ENCODE results near the gene HIVEP3. TPM values are rescaled to one million over a fixed set of nuclear protein-coding genes. Genes with fewer than 3 reads are reported as not detected.

HIVEP3 gene
- total RNA-seq, 2 donors from 2014 or later = 8.0 to 27.6 TPM

DNA sequence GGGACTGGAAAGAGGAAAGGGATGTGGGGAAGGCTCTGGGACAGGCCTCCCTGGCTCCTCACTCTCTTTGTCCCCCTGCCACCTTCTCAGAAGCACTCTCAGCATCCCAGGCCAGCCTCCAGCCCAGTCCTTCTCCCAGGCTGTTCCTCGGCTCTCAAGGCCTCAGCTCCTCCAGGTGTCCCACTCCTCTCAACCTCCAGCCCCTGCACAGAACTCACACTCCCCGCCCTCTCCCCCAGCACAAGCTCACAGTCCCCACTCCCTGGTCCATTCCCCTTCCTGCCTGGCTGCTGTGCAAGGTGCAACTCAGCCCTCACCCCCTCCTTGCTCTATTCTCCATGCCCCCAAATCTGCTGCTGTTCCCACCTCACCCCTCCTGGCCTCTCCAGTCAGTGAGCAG lies 185.0 kb downstream of the HIVEP3 start:
- H3K27ac Mint-ChIP-seq = no peak overlapping the region
- ATAC-seq (replicated peaks) = no peak
- no peaks in the 10 kb centered on the region for H3K36me3 Mint-ChIP-seq (ENCODE audit: low read depth)

DNA sequence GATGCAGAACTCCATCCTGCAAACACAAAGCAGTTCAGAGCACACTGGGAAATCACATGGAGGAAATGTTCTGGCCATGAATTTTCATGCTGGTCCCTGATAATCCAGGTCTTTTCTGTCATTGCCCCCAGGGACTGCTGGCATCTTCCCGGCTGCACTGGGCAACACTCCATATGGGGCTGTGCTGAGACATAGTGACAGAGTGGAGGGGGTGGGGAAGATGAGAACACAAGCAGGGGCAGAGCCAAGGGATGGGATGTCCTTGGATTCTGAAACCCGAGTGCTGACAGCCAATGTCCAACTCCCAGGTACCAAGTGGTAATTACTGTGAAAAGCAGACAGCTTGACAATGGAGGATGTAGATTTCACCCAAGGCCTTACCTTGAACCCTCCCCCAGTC lies 185.7 kb downstream of the HIVEP3 start:
- no peak for ATAC-seq (replicated peaks)
- H3K36me3 Mint-ChIP-seq (ENCODE audit: low read depth) = no peaks in the 10 kb centered on the region
- peaks cover 4% of the 10 kb centered on the region for H3K9me3 Mint-ChIP-seq
- no peaks in the 10 kb centered on the region for H3K27me3 Mint-ChIP-seq
- no peak overlapping the region for H3K4me3 Mint-ChIP-seq
- no peak overlapping the region for H3K27ac Mint-ChIP-seq
- peaks cover 44% of the 10 kb centered on the region for H3K4me1 Mint-ChIP-seq

More for the DNA sequence above, 185.0 kb downstream of the HIVEP3 start:
- H3K4me3 Mint-ChIP-seq = no peak overlapping the region
- no peaks in the 10 kb centered on the region for H3K27me3 Mint-ChIP-seq
- H3K9me3 Mint-ChIP-seq = peaks cover 4% of the 10 kb centered on the region
- H3K4me1 Mint-ChIP-seq = peaks cover 37% of the 10 kb centered on the region

DNA sequence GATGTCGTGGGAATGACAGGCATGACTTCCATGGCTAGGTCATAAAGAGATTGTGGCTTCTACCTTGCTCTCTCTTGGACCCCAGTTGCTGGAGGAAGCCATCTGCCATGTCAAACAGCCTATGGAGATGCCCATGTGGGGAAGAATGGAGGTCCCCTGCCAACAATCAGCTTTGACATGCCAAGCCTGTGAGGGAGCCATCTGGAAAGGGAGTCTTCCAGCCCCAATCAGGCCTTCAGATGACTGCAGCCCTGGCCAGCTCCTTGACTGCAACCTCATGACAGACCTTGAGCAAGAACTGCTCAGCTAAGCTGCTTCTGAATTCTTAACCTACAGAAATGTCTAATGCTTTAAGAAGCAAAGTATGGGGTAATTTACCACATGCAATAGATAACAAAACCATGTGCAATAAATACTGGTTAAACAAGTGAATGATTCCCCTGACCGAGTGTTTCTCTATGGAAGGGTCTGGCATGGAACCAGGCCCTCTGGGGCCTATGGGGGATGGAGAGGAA lies 187.1 kb downstream of the HIVEP3 start:
- H3K27ac Mint-ChIP-seq = no peak overlapping the region

DNA sequence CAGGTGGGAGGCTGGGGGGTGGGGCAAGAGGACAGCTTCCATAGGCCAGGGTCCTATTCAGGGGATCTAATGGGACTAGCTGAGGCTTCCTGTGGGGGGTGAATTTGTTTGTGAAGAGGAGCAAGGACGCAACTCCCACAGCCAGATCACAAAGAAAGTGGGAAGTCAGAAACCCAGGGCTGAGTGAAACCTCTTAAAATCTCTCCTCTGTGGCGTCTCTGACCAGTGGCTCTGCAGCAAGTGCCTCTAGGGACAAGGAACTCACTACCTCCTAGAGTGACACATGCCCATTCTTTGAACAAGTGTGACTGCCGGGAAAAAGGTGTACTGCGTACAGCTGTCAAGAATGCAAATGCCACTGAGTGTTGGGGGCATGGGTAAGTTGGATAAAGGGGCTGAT lies 187.9 kb downstream of the HIVEP3 start:
- H3K9me3 Mint-ChIP-seq = peaks cover 4% of the 10 kb centered on the region
- H3K4me1 Mint-ChIP-seq = peaks cover 53% of the 10 kb centered on the region
- ATAC-seq (replicated peaks) = no peak
- H3K27ac Mint-ChIP-seq = no peak overlapping the region
- H3K4me3 Mint-ChIP-seq = no peak overlapping the region
- H3K36me3 Mint-ChIP-seq (ENCODE audit: low read depth) = no peaks in the 10 kb centered on the region
- no peaks in the 10 kb centered on the region for H3K27me3 Mint-ChIP-seq

More for the DNA sequence above, 187.1 kb downstream of the HIVEP3 start:
- Mint-ChIP-seq H3K4me3 (no peak overlapping the region), H3K27me3 (no peaks in the 10 kb centered on the region), H3K36me3 (ENCODE audit: low read depth) (no peaks in the 10 kb centered on the region), H3K4me1 (peaks cover 49% of the 10 kb centered on the region), H3K9me3 (peaks cover 4% of the 10 kb centered on the region)
- no peak for ATAC-seq (replicated peaks)

DNA sequence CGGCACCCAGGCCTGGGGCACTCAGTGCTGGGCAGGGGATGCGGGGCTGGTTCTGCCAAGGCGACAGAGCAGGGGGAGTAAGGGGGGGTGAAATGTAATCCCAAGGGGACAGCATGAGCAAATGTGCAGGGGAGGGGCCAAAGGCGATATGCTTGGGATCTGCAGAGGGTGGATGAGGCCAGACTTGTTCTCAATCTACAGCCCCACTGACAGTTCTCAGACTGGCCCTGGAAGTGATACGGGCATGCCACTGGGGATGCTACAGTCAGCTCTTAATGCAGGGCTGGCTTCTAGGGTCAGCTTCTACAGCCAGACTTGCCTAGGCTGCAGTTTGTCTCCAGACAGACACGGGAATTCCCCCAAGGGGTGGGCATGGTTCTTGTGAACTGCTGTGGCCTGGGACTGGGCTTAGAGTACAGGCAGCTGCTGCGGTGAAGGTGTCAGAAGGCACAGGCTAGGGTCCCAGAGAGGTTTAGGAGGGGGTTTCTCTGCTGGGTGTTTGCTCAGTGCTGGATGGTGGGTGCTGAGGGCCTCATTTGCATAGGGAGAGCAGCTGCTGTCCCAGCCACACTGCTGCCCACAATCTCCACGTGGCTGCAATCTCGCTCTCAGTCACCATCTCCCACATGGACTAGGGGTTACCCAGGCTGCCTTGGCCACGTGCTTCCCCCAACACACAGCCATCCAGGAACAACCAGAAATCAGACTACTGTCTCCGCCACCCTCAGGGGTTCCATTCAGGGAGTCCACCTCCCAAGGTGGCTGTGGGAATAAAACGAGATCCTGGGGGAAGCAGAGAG lies 190.1 kb downstream of the HIVEP3 start:
- Mint-ChIP-seq H3K27ac (peak overlapping the region; percentile 49), H3K4me1 (peaks cover 40% of the 10 kb centered on the region), H3K4me3 (peak overlapping the region; percentile 69), H3K27me3 (no peaks in the 10 kb centered on the region), H3K36me3 (ENCODE audit: low read depth) (no peaks in the 10 kb centered on the region), H3K9me3 (peaks cover 4% of the 10 kb centered on the region)
- ATAC-seq (replicated peaks) = peak; percentile 91

DNA sequence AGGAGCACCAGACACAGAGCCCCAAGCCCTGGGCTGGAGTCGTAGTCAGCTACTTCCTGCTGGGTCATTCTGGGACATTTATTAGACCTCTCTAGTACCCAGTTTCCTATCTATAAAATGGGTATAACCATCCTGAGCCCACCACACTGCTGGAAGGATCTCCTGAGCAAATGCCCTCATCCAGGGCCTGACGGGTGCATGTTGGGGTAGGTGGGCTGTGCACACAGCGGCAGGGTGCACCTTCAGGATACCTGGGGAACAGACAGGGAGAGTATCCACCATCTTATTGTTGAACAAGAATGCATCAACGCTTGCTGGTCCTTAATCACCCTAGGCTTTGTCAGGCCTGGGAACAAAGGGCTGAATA lies 191.0 kb downstream of the HIVEP3 start:
- peak overlapping the region; percentile 69 for H3K4me3 Mint-ChIP-seq

DNA sequence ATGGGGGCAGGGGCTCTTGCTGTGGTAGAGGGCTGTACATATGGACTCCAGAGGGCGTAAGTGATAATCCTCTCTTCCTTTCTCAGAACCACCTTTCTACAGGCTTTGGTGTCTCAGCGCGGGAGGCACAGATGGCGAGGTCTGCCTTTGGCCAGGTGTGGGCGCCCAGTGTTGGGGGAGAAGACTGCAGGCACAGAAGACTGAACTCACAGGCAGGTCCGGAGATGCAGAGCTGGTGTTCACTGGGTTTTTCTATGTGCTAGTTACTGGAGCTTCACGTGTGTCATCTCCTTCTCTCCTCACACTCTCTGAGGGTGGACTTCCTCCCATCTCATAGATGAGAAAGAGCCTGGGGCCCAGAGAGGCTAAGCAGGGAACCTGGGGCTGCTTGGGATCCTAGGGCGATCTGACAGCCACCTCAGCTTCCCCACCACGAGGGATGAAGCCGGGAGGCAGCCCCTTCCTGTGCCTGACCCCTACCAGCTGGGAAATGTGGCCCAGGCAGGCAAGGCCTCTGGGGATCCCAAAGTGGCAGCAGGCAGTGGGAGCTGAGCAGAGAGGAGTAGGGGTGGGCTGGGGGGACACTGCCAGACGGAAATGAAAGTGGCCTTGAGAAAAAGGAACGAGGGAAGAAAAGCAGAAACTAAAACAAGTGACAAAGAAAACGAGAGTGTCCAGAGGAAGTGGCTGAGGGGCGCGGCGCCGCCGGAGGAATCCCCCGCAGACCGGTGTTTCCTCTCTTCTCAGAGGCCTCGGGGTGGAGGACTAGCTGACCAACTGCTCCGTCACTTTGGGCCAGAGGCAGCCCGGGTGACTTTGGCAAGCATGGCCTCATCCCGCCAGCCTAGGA lies 191.6 kb downstream of the HIVEP3 start:
- no peaks in the 10 kb centered on the region for H3K36me3 Mint-ChIP-seq (ENCODE audit: low read depth)
- peaks cover 46% of the 10 kb centered on the region for H3K4me1 Mint-ChIP-seq
- peaks cover 4% of the 10 kb centered on the region for H3K9me3 Mint-ChIP-seq
- peak overlapping the region; percentile 49 for H3K27ac Mint-ChIP-seq
- H3K27me3 Mint-ChIP-seq = no peaks in the 10 kb centered on the region
- peak; percentile 23 for ATAC-seq (replicated peaks)
- peak overlapping the region; percentile 69 for H3K4me3 Mint-ChIP-seq

More for the DNA sequence above, 191.0 kb downstream of the HIVEP3 start:
- ATAC-seq (replicated peaks) = no peak
- Mint-ChIP-seq H3K9me3 (peaks cover 4% of the 10 kb centered on the region), H3K4me1 (peaks cover 43% of the 10 kb centered on the region), H3K27ac (peak overlapping the region; percentile 49), H3K36me3 (ENCODE audit: low read depth) (no peaks in the 10 kb centered on the region), H3K27me3 (no peaks in the 10 kb centered on the region)

DNA sequence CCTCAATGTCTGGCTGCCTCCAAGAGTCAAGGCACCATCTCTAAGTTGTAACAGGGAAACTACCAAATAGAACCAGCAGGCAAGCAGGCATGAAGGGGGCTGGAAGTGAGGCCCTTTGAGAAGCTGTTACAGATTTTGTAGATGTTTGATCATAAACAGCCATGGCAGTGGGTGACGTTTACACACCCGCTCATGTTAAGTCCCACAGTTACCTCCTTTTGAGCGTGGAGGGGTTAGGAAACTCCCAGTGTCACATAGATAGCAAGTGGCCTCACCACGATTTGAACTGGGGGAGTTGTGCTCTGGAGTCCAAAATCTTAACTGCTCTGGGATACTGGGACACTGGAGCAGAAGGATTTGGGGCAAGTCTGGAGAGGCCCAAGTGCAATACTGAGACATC lies 192.4 kb downstream of the HIVEP3 start:
- no peak for ATAC-seq (replicated peaks)
- peaks cover 46% of the 10 kb centered on the region for H3K4me1 Mint-ChIP-seq
- no peaks in the 10 kb centered on the region for H3K9me3 Mint-ChIP-seq
- H3K36me3 Mint-ChIP-seq (ENCODE audit: low read depth) = no peaks in the 10 kb centered on the region
- H3K27me3 Mint-ChIP-seq = no peaks in the 10 kb centered on the region
- peak overlapping the region; percentile 69 for H3K4me3 Mint-ChIP-seq
- H3K27ac Mint-ChIP-seq = peak overlapping the region; percentile 49

DNA sequence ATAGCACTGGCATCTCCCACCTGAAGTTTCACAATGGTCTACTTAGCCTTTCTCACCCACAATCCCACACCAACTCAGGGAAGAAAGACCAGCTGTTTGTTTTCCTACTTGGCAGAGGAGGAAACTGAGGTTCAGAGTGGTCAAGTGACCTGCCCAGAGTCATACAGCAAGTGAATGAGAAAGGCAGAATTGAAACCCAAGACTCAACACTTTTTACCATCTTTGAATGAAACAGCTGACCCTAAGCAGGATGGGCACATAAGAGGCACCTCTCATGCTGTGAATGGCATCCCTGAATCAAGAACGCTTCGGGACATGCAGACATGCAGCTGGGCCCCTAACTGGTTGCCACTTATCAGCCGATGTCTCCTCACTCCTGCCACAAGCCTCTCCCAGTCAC lies 193.8 kb downstream of the HIVEP3 start:
- ATAC-seq (replicated peaks) = no peak
- no peaks in the 10 kb centered on the region for H3K27me3 Mint-ChIP-seq
- H3K9me3 Mint-ChIP-seq = no peaks in the 10 kb centered on the region
- H3K27ac Mint-ChIP-seq = no peak overlapping the region
- no peak overlapping the region for H3K4me3 Mint-ChIP-seq
- no peaks in the 10 kb centered on the region for H3K36me3 Mint-ChIP-seq (ENCODE audit: low read depth)
- peaks cover 53% of the 10 kb centered on the region for H3K4me1 Mint-ChIP-seq

DNA sequence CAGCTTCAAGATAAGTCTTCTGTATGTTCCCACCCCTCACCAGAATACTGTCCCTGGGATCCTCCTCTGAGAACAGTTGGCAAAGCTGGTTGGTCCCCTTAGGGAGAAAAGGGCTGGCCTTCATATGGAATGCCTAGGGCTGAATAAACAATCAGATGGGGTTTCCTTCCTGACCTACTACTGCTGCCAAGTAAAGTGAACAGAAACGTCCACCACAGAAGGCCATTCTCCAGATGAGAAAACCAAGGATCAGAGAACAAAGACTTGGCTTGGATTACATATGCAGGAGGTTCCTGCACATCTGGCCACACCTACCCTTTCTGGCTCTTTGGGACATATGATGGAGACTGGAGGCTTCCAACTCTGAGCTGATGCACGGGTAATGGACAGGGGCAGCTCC lies 194.5 kb downstream of the HIVEP3 start:
- Mint-ChIP-seq H3K4me1 (peaks cover 48% of the 10 kb centered on the region), H3K4me3 (no peak overlapping the region), H3K36me3 (ENCODE audit: low read depth) (no peaks in the 10 kb centered on the region), H3K9me3 (no peaks in the 10 kb centered on the region), H3K27me3 (no peaks in the 10 kb centered on the region), H3K27ac (no peak overlapping the region)
- no peak for ATAC-seq (replicated peaks)

DNA sequence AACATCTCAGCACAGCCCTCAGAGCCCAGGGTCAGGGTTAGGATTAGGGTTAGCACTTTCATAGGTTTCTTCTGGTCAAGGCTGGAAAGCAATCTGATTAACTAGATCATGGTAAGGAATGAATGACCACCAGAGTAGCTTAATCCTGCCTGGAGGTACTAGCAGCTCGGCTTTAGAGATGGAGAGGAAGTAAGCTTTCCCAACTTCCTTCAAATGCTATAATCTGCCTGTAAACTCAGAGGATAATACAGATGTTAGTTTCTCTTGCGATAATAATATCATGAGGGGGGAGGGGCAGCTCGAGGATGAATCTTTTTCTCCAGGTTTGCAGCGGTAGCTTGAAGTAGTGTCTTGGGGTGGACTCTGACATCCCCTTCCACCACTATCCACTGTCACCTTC lies 194.9 kb downstream of the HIVEP3 start:
- H3K4me1 Mint-ChIP-seq = peaks cover 43% of the 10 kb centered on the region
- no peaks in the 10 kb centered on the region for H3K9me3 Mint-ChIP-seq

DNA sequence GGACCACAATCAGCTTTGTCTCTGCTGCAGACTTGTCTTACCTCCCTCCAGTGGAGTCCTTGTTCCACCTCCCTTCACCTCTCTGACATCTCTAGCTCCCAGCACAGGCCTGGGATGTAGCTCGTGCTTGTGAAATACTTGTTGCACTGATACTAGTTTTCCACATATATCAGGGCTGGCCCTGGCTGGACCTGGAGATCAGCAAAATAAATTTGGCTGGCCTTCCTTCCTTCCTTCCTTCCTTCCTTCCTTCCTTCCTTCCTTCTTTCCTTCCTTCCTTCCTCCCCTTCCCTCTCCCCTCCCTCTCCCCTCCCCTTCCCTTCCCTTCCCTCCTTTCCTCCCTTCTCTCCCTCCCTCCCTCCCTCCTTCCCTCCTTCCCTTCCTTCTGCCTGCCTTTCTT lies 196.5 kb downstream of the HIVEP3 start:
- Mint-ChIP-seq H3K27me3 (no peaks in the 10 kb centered on the region), H3K4me1 (peaks cover 31% of the 10 kb centered on the region), H3K4me3 (peak overlapping the region; percentile 67), H3K36me3 (ENCODE audit: low read depth) (no peaks in the 10 kb centered on the region), H3K9me3 (no peaks in the 10 kb centered on the region), H3K27ac (no peak overlapping the region)
- ATAC-seq (replicated peaks) = no peak

More for the DNA sequence above, 194.9 kb downstream of the HIVEP3 start:
- Mint-ChIP-seq H3K27me3 (no peaks in the 10 kb centered on the region), H3K27ac (no peak overlapping the region), H3K4me3 (no peak overlapping the region), H3K36me3 (ENCODE audit: low read depth) (no peaks in the 10 kb centered on the region)
- no peak for ATAC-seq (replicated peaks)

DNA sequence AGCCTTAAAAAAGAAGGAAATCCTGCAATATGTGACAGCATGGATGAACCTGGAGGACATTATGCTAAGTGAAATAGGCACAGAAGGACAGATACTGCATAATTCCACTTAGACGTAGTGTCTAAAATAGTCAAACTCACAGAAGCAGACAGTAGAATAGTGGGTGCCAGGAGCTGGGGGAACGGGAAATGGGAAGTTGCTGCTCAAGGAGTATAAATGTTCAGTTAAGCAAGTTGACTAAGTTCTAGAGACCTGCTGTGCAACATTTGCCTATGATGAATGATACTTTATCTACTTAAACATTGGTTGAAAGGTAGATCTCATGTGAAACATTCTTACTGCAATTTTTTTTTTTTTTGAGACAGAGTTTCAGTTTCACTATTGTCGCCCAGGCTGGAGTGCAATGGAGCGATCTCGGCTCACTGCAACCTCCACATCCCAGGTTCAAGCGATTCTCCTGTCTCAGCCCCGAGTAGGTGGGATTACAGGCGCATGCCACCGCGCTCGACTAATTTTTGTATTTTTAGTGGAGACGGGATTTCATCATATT lies 197.8 kb downstream of the HIVEP3 start:
- peak; percentile 91 for ATAC-seq (replicated peaks)
- Mint-ChIP-seq H3K36me3 (ENCODE audit: low read depth) (no peaks in the 10 kb centered on the region), H3K27me3 (no peaks in the 10 kb centered on the region), H3K27ac (peak overlapping the region; percentile 66), H3K4me3 (peak overlapping the region; percentile 67), H3K9me3 (no peaks in the 10 kb centered on the region), H3K4me1 (peaks cover 23% of the 10 kb centered on the region)

DNA sequence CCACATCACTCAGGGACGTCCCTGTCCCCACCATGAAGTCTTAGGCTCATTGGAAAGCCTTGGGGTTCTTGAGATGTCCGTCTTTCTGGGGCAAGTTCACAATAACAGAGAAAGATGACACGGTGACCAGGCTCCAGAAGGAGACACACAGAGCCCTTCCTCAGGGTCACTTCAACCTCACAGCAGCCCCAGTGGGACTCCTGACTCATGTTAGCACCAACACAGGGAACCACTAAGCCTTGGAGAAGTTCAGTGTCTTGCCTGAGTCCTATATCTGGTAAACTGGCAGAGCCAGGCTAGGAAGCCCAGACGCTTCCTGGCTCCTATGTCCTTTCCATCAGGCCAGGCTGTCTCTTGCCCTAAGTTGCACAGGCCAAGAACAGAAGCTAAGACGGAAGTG lies 199.1 kb downstream of the HIVEP3 start:
- no peaks in the 10 kb centered on the region for H3K9me3 Mint-ChIP-seq
- no peak overlapping the region for H3K27ac Mint-ChIP-seq
- peaks cover 19% of the 10 kb centered on the region for H3K4me1 Mint-ChIP-seq
- H3K27me3 Mint-ChIP-seq = no peaks in the 10 kb centered on the region
- no peak for ATAC-seq (replicated peaks)
- no peak overlapping the region for H3K4me3 Mint-ChIP-seq
- H3K36me3 Mint-ChIP-seq (ENCODE audit: low read depth) = no peaks in the 10 kb centered on the region
